Measurements from ENCODE around the gene GPANK1. TPM values are rescaled to one million over a fixed set of nuclear protein-coding genes. Genes with fewer than 3 reads are reported as not detected.

Gene GPANK1
- total RNA-seq, 1 donor from 2014 or later = 21.0 TPM

GRCh38 chr6:31630177-31630934 is 34.4 kb downstream of the GPANK1 start:
- no peaks in the 10 kb centered on the region for H3K4me1 ChIP-seq
- H3F3A ChIP-seq (ENCODE audit: low read depth) = peaks cover 70% of the 10 kb centered on the region
- peaks cover 29% of the 10 kb centered on the region for H3K36me3 ChIP-seq
- no peaks in the 10 kb centered on the region for H3K27me3 ChIP-seq
- TF ChIP-seq EZH2 (IDR thresholded peaks at IDR 0.05) (no peak), CTCF (IDR thresholded peaks at IDR 0.05) (no peak), EZH2phosphoT487 (IDR thresholded peaks at IDR 0.05) (no peak)
- Mint-ChIP-seq H3K27me3 (ENCODE audit: insufficient read depth, low read depth) (peaks cover 13% of the 10 kb centered on the region), H3K4me1 (peaks cover 2% of the 10 kb centered on the region), H3K36me3 (peaks cover 61% of the 10 kb centered on the region), H3K4me3 (no peak overlapping the region), H3K27ac (no peak overlapping the region), H3K9me3 (no peaks in the 10 kb centered on the region)
- no peak overlapping the region for H3K4me3 ChIP-seq
- no peak for DNase-seq (ENCODE audit: low spot score)
- peaks cover 70% of the 10 kb centered on the region for H3K79me2 ChIP-seq (ENCODE audit: low read depth)
- no peak overlapping the region for H3K27ac ChIP-seq
- H3K4me2 ChIP-seq = no peak overlapping the region
- peaks cover 92% of the 10 kb centered on the region for H4K20me1 ChIP-seq (ENCODE audit: low read depth)
- H3K9me3 ChIP-seq (ENCODE audit: low read depth) = no peaks in the 10 kb centered on the region
- H3K9ac ChIP-seq = no peak overlapping the region
- H2AFZ ChIP-seq (replicated peaks) = no peak overlapping the region

GRCh38 chr6:31629014-31629413 is 35.8 kb downstream of the GPANK1 start:
- Mint-ChIP-seq H3K27ac (no peak overlapping the region), H3K4me1 (peaks cover 2% of the 10 kb centered on the region), H3K4me3 (no peak overlapping the region), H3K27me3 (ENCODE audit: insufficient read depth, low read depth) (peaks cover 13% of the 10 kb centered on the region), H3K36me3 (peaks cover 64% of the 10 kb centered on the region), H3K9me3 (no peaks in the 10 kb centered on the region)
- Histone ChIP-seq H3K36me3 (peaks cover 31% of the 10 kb centered on the region), H3K4me1 (no peaks in the 10 kb centered on the region), H4K20me1 (ENCODE audit: low read depth) (peaks cover 89% of the 10 kb centered on the region), H3K4me3 (no peak overlapping the region), H3F3A (ENCODE audit: low read depth) (peaks cover 62% of the 10 kb centered on the region), H3K9ac (no peak overlapping the region), H3K27ac (no peak overlapping the region), H3K9me3 (ENCODE audit: low read depth) (no peaks in the 10 kb centered on the region), H3K4me2 (no peak overlapping the region), H2AFZ (replicated peaks) (no peak overlapping the region), H3K27me3 (no peaks in the 10 kb centered on the region), H3K79me2 (ENCODE audit: low read depth) (peaks cover 80% of the 10 kb centered on the region)
- TF ChIP-seq EZH2 (IDR thresholded peaks at IDR 0.05) (no peak), CTCF (IDR thresholded peaks at IDR 0.05) (no peak), EZH2phosphoT487 (IDR thresholded peaks at IDR 0.05) (no peak)
- no peak for DNase-seq (ENCODE audit: low spot score)

GRCh38 chr6:31627690-31628287 is 37.0 kb downstream of the GPANK1 start:
- H3K4me2 ChIP-seq = no peak overlapping the region
- no peaks in the 10 kb centered on the region for H3K9me3 ChIP-seq (ENCODE audit: low read depth)
- peaks cover 36% of the 10 kb centered on the region for H3K36me3 ChIP-seq
- peak overlapping the region; percentile 11 for H3K4me3 Mint-ChIP-seq
- H4K20me1 ChIP-seq (ENCODE audit: low read depth) = peaks cover 91% of the 10 kb centered on the region
- H3K4me1 Mint-ChIP-seq = peaks cover 2% of the 10 kb centered on the region
- H3K4me1 ChIP-seq = peaks cover 3% of the 10 kb centered on the region
- no peak overlapping the region for H3K4me3 ChIP-seq
- no peaks in the 10 kb centered on the region for H3K27me3 ChIP-seq
- H3K9me3 Mint-ChIP-seq = no peaks in the 10 kb centered on the region
- peaks cover 13% of the 10 kb centered on the region for H3K27me3 Mint-ChIP-seq (ENCODE audit: insufficient read depth, low read depth)
- H3F3A ChIP-seq (ENCODE audit: low read depth) = peaks cover 55% of the 10 kb centered on the region
- H2AFZ ChIP-seq (replicated peaks) = no peak overlapping the region
- no peak overlapping the region for H3K9ac ChIP-seq
- no peak for DNase-seq (ENCODE audit: low spot score)
- H3K27ac ChIP-seq = no peak overlapping the region
- TF ChIP-seq EZH2 (IDR thresholded peaks at IDR 0.05) = no peak
- TF ChIP-seq CTCF (IDR thresholded peaks at IDR 0.05) = no peak
- TF ChIP-seq EZH2phosphoT487 (IDR thresholded peaks at IDR 0.05) = no peak
- H3K36me3 Mint-ChIP-seq = peaks cover 65% of the 10 kb centered on the region
- peaks cover 82% of the 10 kb centered on the region for H3K79me2 ChIP-seq (ENCODE audit: low read depth)
- H3K27ac Mint-ChIP-seq = no peak overlapping the region

Measured in neural progenitor cell (in vitro differentiated cells).